Stimulated activated CD4-positive, alpha-beta T cell treated with anti-CD3 and anti-CD28 coated beads, Interleukin-1b, Interleukin-23, amount 100 ng/mL, for 4 hours (primary cell): ENCODE data around the gene TPM2.

ENCODE experiments used
- DNase-seq, 2 donors: peaks; one replicate each; pipeline ENCODE4 v3.0.0-alpha.2; 2020; ENCODE audit warnings: low read depth in 2 of 2

Gene TPM2

DNA sequence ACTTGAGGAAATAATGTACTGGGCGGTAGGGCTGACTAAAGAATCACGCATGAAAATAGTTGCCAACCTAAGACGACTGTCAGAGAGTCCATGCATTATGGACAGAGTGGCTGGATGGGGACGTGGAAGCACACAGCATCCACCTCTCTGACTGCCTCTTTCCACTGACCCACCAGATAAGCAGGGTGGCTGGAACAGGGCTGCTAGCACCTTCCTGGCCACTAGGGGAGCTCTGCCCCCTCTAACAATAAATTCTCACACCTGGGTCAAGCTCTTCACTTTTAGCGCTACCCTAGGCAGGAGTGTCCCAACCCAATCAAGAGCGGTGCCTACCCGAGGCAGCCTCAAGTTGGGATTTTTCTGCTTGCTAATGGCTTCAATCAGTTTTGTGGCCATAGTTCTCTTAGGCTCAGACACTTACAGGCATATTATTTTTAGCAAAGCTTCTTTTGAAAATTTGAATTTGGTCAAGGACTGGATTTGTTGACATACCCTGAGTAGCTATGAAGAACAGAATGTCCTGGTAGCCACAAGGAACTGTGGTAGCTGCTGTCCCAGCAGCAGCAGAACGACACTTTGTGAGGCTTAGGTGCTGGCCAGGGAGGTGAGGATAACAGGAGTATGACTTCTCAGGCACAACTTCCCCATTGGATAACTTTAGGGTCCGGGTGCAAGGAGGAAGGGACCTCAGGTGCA, 6.9 kb upstream of the TPM2 start:
- DNase-seq, result peak; percentile 33 to 34

DNA sequence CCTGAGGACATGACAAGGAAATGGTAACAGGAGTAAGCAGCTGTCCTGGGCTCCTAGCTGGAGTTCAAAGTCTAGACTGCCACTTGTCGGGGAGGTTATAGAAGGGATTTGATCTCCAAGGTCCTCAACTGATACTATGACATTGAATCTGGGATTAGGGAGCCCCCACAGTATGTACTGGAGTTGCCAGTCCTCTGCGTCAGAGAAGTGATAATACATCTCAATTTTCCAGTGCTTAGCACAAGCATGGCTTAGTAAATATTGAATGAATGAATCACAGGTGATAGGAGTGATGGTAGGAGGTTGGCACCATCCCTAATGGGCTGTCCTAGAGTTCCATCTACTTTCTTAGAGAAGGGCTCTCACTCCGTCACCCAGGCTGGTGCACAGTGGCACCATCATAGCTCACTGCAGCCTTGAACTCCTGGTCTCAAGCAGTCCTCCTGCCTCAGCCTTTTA, 6.2 kb upstream of the TPM2 start:
- DNase-seq, result no peak

DNA sequence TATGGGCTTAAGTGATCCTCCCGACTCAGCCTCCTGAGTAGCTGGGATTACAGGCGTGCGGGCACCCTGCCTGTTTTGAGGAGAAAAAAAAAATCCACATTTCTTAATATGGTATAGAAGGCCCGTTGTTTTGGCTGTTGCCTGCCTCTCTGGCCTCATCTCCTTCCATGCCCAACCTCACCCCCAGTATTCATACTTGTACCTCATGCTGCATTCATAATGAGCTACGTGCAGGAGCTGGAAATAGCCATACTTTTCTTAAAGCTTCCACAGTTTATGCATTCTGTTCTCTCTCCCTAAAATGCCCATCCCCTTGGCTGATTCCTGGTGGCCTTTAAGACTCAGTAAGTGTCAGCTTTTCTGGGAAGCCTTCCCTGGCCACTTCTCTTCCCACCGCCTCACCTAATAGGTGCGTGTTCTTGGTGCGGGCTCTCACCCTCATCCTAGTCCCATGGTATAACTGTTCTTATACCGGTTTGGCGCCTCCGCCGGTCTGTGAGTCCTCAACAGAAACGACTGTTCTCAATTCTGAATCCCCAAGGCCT, 2.1 kb upstream of the TPM2 start:
- no peak for DNase-seq

DNA sequence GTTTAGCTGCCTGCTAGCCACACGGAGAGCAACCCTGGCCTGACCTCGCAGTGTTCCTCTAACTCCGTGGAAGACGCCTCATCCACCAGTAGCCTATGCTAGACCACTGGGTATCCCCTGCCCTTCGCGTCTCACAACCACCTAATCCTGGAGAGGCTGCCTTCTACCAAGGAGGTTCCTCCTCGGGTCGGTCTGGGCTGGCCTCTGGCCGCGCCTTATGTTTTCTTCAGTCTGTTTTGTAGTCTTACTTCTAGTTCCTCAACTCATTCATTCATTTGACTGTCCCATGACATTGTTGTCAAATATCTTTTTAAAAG, 1.6 kb upstream of the TPM2 start:
- DNase-seq, result no peak

DNA sequence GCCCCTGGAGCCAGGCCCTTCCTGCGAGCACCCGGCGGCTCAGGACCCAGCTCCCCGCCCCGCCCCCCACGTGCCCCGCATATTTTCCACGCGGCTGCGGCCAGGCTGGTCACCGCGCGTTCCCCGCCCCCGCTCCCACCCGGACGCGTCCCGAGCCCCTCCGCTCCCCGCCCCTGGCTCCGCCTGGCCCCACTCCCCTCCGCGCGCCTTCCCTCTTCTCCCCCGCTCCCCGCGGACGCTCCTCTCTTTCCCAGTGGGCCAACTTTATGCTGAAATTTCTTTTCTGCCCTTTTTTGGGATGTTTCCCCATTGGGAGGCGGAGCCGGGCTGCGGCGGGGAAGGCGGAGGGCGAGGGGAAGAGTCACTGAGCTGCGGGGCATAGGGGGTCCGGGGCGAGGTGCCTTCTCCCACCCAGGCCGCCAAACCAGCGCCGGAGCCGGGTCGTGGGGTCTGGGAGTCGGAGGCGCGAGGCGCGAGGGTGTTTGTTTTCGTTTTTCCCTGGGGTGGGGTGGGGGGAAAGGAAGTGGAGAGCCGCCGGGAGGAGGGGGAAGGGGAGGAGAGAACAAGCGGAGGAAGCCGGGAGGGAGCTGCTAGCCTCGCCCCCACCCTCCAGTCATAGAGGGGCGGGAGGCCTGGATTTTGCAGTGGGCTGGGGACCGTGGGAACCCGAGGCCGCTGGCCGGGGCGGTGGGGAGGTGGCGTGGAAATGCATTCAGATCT, 1.0 kb upstream of the TPM2 start:
- peak in 1 of 2 donors; percentile 36 for DNase-seq

DNA sequence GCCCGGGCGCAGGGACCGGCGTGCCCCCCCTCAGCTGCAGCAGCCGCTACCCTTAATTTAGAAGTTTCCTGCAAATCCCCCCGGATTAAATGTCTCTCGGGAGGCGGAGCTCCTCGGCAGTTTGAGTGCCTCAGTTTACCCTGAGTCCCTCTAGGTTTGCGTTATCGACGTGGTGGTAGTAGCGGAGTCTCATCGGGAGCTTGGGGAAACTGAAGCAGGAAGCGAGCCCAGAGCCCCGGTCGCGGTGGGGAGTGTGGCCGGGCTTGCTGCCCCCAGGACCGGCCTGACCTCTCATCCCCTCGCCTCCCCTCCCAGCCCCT, 529 bp upstream of the TPM2 start:
- no peak for DNase-seq

DNA sequence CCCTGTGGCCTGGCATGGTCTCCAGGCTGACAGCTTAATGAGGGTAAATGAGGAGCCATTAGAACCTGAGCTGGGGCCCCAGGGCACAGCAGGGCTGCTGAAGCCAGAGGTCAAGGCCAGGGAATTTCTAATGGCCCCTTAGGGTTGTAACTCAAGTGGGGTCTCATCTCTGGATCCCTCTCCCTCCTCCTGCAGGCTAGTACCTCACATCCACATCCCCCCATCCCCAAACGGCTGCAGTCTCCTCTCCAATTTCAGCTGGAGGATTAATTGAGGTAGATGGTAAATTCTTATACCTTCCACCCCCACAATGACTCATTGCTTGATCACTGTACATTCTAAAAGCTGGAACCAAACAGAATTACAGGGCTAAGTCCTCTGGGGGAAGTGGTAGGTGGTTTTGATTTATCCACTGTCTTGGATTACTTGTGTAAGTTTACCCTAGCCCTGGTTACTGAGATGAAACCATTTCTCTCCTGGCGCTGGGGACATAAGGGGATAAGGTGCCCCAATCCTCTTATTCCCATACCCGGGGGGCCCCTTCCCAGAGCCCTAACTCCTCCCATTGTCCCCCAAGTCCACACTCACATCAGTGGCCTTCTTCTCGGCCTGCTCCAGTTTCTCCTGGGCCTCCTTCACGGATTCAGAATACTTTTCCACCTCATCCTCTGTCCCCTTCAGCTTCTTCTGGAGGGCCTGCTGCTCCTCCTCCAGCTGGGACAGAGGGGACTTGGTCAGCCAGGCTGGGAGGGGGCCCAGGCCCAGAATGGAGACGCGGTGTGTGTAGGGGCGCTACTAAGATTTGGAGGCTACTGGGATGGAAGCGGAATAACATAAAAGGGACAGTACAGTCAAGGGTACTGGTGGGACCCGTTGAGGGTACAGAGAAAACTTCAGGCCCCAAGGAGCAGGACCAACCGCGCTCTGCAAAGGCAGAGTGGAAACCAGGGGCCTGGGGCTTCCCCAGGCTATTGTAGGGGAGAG, 875 bp downstream of the TPM2 start:
- no peak for DNase-seq

DNA sequence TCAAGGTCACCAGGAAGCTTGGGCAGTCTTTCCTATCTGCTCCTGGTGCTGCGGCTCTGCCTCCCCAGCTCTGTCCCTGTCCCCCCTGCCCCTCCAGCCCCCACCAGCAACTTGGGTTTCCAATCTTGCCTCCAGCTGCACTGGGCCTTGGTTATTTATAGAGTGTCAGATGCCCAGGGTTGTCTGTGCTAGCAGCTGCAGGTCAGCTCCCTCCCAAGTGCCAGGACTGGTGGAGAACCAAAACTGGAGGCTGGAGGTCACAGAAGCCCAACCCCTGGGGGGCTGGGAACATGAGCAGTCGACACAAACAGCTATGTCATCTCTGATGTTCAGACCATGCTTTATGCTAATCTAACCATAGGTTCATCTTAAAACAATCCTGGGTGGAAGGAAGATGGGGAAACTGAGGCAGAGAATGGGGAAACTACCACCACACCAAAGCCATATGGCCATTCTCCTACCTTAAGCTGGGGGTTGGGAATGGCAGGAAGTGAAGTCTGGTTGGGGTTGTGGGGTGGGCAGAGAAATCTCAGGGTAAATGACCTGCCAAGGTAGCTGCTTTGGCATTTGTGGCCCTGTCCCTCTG, 1.7 kb downstream of the TPM2 start:
- no peak for DNase-seq

DNA sequence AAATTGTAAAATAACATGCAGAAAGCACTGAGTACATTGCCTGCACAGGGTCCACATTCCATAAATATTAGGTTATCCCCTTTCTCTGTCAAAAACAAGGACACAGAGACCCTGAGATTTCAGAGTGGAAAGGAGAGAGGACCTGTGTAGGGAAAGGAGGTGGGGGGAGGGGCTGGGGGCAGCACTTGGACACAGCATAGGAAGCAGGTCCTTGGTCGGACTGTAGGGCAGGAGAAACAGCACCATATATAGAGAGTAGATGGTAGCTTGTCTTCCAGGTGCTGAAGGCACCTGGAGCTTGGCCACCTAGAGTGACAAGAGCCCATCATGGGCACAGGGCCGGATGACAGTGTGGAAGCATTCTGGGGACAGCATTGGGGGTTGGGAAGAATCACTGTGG, 2.4 kb downstream of the TPM2 start:
- no peak for DNase-seq

DNA sequence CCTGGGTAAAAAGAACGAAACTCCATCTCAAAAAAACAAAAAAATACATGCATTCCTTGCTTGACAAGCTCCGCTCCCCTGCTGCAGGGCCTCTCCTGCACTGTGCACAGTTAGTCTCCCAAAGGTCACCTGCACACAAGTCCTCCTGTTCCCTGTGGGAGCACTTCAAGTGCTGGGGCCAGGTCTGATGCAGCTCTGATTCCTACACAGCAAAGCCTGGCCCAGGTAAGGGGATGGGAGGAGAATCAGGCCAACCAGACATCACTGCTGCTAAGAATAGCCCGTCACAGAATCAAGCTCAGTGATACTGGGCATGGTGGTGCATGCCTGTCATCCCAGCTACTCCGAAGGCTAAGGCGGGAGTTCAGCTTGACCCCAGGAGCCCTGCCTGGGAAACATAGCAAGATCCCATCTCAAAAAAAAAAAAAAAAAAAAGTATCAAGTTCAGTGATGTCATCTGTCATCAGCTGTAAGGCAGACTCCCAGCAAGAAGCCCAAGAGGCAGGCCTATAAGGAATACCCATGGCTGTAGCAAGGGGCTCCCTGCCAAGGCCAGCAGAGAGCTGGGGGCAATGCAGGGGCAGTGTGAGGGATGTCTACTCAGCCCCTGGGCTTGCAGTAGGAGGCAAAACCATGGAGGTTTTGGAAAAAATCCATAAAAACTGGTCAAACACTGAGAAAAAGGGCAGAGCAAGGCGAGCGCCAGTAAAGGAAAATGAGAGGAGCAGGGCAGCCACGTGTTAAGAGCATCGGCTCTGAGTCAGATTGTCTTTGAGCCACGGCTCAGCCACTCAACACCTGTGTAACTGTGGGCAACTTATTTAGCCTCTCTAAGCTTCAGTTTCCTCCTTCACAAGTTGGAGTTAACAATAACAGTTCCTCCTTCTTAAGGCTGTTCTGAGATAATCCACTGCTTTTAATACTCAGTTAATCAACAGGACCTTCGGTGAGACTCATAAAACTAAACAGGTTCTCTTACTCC, 3.2 kb downstream of the TPM2 start:
- no peak for DNase-seq

DNA sequence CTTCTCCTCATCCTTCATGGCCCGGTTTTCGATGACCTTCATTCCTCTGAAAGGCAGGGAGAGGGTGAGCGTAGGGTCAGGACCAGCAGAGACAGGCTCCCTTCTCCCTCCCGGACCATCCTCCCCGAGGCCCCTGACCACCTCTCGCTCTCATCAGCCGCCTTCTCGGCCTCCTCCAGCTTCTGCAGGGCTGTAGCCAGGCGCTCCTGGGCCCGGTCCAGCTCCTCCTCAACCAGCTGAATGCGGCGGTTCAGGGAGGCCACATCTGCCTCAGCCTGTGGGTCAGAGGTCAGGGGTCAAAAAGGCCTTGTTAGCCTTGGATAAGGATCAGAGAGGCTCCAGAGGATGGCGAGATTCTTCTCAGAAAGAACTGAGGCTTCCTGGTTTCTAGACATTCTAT, 4.2 kb downstream of the TPM2 start:
- no peak for DNase-seq

DNA sequence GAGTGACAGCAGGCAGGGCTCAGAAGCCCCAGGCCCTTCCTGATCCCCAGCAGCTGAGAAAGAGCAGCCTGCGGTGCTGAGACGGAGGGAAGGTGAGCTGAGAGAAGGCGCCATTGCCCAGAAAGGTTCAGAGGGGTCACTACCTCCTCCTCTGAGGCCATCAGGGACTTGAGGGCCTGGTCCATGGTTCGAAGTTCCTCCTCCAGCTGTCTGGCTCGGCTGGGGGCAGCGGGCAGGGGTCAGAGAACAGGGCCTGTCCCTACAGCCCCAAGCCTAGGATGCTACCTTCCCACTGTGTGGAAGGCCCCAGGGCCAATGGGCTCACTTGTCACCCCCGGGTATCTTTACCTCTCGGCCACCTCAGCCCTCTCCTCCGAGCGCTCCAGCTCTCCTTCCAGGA, 4.8 kb downstream of the TPM2 start:
- no peak for DNase-seq

DNA sequence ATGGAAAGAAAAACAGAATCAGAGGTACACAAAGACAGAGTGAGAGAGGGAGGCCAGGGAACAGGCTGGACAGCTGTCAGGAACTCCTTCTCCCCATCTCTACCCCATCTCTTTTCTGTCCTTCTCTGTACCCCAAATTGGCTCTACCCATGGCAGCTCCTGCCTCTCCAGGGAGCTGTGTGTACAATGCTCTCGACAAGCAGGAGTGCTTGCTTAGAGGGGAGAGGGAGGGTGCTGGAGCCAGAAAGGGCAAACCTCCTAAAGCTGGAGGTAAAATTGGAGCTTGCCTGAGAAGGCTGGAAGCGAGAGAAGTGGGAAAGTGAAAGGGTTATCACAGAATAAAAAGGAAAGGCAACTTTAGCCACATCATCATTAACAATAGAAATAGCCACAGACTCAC, 6.4 kb downstream of the TPM2 start:
- no peak for DNase-seq

DNA sequence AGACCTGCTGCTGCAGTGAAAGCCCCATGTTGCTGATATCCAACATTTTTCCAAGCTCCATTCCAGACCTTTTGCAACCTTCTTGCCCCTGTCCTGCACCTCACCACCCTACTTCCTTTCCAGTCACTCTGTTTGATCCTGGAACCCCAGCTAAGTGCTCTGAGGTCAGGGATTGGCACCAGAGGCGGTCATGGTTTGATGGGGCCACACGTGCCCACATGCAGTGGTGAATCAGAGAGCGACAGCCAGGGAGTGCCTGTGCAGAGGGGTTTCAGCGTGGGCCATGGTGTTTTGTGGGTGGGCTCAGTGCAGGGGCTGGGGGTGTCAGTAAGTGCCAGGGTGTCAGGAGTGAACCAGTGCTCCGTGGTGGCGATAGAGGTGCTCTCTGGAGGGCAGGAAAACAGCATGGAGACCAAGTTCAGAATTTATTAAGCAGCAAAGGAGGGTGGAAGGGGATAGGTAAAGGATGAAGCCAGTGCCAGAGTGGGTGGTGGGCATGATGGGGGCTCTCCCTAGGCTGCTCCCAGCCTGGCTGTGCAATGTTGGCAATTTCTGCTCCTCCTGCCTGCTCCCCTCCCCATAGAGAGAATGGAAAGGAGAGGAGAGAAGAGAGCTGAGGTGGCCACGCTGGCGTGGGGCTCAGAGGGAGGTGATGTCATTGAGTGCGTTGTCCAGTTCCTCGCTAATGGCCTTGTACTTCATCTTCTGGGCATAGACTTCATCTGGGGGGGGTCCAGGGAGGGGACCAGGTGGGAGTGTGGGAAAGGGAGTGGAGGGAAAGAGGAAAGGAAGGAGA, 7.0 kb downstream of the TPM2 start:
- DNase-seq, result no peak

DNA sequence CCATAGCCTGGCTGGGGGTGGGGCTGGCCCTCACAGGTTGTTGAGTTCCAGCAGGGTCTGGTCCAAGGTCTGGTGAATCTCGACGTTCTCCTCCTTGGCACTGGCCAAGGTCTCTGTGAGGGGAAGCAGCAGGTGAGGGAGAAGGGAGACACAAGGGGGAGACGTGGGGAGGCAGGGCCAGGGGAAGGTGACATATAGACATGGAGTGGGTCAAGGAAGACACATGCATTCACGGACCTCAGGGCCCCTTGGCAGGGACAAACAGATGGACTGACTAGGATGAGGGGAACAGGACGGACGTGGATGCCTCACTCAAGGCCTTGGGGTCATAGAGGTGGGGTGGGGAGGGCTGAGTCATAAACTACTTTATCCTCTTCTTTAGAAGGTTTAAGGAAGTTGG, 7.7 kb downstream of the TPM2 start:
- no peak for DNase-seq

DNA sequence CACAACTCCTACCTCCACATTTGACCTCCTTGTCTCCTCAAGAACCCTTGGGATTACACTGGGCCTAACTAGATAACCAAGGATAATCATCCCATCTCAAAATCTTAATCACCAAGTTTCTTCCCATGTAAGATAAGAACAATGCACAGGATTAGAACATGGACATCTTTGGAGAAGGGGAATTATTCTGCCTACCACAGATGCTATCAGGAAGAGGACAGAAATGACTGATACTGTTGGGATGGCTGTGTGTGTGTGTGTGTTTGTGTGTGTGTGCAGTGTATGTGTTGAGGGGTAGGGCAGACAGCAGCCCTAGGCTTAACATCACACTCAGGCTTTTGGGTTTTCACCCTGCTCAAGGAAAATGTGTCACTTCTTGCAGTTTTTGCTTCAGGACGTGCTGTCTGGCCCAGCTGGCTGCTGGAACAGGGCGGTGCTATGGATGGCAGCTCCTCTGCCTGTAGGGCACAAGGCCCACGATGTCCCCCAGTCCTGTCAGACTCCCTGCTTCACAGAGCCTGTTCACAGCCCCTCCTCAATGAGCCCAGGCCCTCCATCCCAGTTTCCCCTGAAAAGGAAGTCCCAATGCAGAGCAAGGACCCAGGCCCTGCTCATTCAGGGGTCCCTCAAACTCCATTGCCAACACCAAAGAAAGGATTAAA, 8.3 kb downstream of the TPM2 start:
- no peak for DNase-seq

DNA sequence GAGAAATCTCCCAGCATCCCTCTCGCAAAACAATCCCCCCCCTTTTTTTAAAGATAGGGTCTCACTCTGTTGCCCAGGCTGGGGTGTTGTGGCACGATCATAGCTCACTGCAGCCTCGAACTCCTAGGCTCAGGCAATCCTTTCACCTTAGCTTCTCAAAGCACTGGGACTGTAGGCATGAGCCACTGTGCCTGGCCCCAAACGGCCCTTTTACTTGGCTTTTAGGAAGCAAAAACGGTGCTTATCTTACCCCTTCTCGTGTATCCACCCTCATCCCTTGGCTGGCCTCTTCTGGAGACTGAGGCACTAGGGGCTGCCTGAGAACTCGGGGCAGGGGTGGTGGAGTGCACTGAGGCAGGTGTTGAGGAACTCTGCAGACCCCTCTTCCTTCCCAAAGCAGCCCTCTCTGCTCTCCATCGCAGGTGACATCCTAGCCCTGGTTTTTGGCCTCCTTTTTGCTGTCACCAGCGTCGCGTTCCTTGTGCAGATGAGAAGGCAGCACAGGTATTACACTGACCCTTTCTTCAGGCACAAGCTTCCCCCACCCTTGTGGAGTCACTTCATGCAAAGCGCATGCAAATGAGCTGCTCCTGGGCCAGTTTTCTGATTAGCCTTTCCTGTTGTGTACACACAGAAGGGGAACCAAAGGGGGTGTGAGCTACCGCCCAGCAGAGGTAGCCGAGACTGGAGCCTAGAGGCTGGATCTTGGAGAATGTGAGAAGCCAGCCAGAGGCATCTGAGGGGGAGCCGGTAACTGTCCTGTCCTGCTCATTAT, 9.2 kb downstream of the TPM2 start:
- DNase-seq, result no peak

DNA sequence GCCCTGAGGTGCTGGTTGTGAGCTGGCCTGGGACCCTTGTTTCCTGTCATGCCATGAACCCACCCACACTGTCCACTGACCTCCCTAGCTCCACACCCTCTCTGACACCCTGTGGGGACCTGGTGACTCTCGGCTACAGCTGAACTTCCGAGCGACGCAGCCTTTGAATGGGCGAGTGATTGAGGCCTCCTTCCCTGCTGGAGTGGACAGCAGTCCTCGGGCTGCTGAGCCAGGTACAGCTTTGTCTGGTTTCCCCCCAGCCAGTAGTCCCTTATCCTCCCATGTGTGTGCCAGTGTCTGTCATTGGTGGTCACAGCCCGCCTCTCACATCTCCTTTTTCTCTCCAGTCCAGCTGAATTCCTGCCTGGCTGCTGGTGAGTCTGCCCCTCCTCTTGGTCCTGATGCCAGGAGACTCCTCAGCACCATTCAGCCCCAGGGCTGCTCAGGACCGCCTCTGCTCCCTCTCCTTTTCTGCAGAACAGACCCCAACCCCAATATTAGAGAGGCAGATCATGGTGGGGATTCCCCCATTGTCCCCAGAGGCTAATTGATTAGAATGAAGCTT, 9.9 kb downstream of the TPM2 start:
- no peak for DNase-seq
